Dendritic cell treated with granulocyte-macrophage colony-stimulating factor and Interleukin-4, amounts not matched to agents 40 ng/mL and 50 ng/mL, for 4 days (primary cell): ENCODE results near the gene KHDC1.
A peak's percentile ranks its signal among the peaks of the same experiment; 100 is the strongest.
"Not testable (repeated sequence)": the region's sequence is repeated elsewhere in the genome, so short reads cannot be mapped to it uniquely, and the experiment has no call there.

Experiments used
- H3K27ac Mint-ChIP-seq: one replicate; pipeline ENCODE4 v1.8.0; 2022; ENCODE audit warnings: mild to moderate bottlenecking, mixed read lengths
- H3K27me3 Mint-ChIP-seq: one replicate; pipeline ENCODE4 v1.8.0; 2022; ENCODE audit warnings: mild to moderate bottlenecking, mixed read lengths
- H3K36me3 Mint-ChIP-seq: one replicate; pipeline ENCODE4 v1.8.0; 2022; ENCODE audit warnings: low read depth, mixed read lengths
- H3K4me1 Mint-ChIP-seq: one replicate; pipeline ENCODE4 v1.8.0; 2022; ENCODE audit warnings: low read depth, mixed read lengths
- H3K4me3 Mint-ChIP-seq: one replicate; pipeline ENCODE4 v1.8.0; 2022; ENCODE audit warnings: mild to moderate bottlenecking, moderate library complexity, mixed read lengths
- H3K9me3 Mint-ChIP-seq: one replicate; pipeline ENCODE4 v1.8.0; 2022; ENCODE audit warnings: mixed read lengths
- intact Hi-C: fragments of 100-400 bp; cut with micrococcal nuclease; formaldehyde crosslinking; loops from one replicate; pipeline ENCODE4 v1.15.0; 2022

Gene KHDC1

GRCh38 chr6:73262671-73263569 lies at the start of gene KHDC1:
Gene KHDC1 (minus strand): TSS chr6:73263196. CDS start chr6:73242517, 20,679 bp downstream.
- Mint-ChIP-seq H3K27ac (peak within 1 kb of the TSS; percentile 61), H3K4me1 (peaks cover 8% of the 10 kb centered on the region), H3K9me3 (no peaks in the 10 kb centered on the region), H3K36me3 (no peaks in the 10 kb centered on the region), H3K4me3 (peak within 1 kb of the TSS; percentile 82), H3K27me3 (peaks cover 7% of the 10 kb centered on the region)
- intact Hi-C loops: no loop called here

GRCh38 chr6:73310503-73310845 lies 47.5 kb upstream of the KHDC1 start:
- H3K36me3 Mint-ChIP-seq, H3K9me3 Mint-ChIP-seq, intact Hi-C loops: not testable (repeated sequence)
- peak overlapping the region; percentile 92 for H3K4me3 Mint-ChIP-seq
- peaks cover 26% of the 10 kb centered on the region for H3K4me1 Mint-ChIP-seq
- H3K27ac Mint-ChIP-seq: peak overlapping the region; percentile 42
- peaks cover 57% of the 10 kb centered on the region for H3K27me3 Mint-ChIP-seq

GRCh38 chr6:73309785-73310502 lies 46.9 kb upstream of the KHDC1 start:
- Mint-ChIP-seq H3K4me1 (peaks cover 23% of the 10 kb centered on the region), H3K36me3 (peaks cover 6% of the 10 kb centered on the region), H3K4me3 (peak overlapping the region; percentile 92), H3K27ac (peak overlapping the region; percentile 42), H3K27me3 (peaks cover 51% of the 10 kb centered on the region), H3K9me3 (no peaks in the 10 kb centered on the region)
- intact Hi-C loops: no loop called here

GRCh38 chr6:73309535-73309784 lies 46.5 kb upstream of the KHDC1 start:
- Mint-ChIP-seq H3K27me3 (peaks cover 47% of the 10 kb centered on the region), H3K4me1 (peaks cover 19% of the 10 kb centered on the region), H3K27ac (peak overlapping the region; percentile 42), H3K36me3 (peaks cover 6% of the 10 kb centered on the region), H3K9me3 (no peaks in the 10 kb centered on the region), H3K4me3 (peak overlapping the region; percentile 92)
- intact Hi-C loops: no loop called here

- Mint-ChIP-seq H3K27me3 (peaks cover 43% of the 10 kb centered on the region), H3K4me1 (peaks cover 19% of the 10 kb centered on the region), H3K36me3 (peaks cover 6% of the 10 kb centered on the region), H3K9me3 (no peaks in the 10 kb centered on the region), H3K27ac (peak overlapping the region; percentile 42), H3K4me3 (peak overlapping the region; percentile 92)
- intact Hi-C loops: no loop called here
Observed at GRCh38 chr6:73308712-73309534, 45.9 kb upstream of the KHDC1 start.

- intact Hi-C loops, H3K9me3 Mint-ChIP-seq, H3K27me3 Mint-ChIP-seq, H3K4me1 Mint-ChIP-seq, H3K36me3 Mint-ChIP-seq, H3K27ac Mint-ChIP-seq, H3K4me3 Mint-ChIP-seq: not testable (repeated sequence)
Observed at GRCh38 chr6:73303773-73304172, 40.8 kb upstream of the KHDC1 start.

- Mint-ChIP-seq H3K4me1 (no peaks in the 10 kb centered on the region), H3K36me3 (no peaks in the 10 kb centered on the region), H3K27ac (no peak overlapping the region), H3K27me3 (no peaks in the 10 kb centered on the region), H3K9me3 (no peaks in the 10 kb centered on the region), H3K4me3 (no peak overlapping the region)
- intact Hi-C loops: no loop called here
Observed at GRCh38 chr6:73302339-73302738, 39.3 kb upstream of the KHDC1 start.

- no peak overlapping the region for H3K27ac Mint-ChIP-seq
- intact Hi-C loops: no loop called here
- H3K9me3 Mint-ChIP-seq: no peaks in the 10 kb centered on the region
- no peak overlapping the region for H3K4me3 Mint-ChIP-seq
- H3K27me3 Mint-ChIP-seq: no peaks in the 10 kb centered on the region
- H3K36me3 Mint-ChIP-seq: no peaks in the 10 kb centered on the region
- H3K4me1 Mint-ChIP-seq: no peaks in the 10 kb centered on the region
Observed at GRCh38 chr6:73299151-73299971, 36.4 kb upstream of the KHDC1 start.

GRCh38 chr6:73293331-73293730 lies 30.3 kb upstream of the KHDC1 start:
- Mint-ChIP-seq H3K27me3 (no peaks in the 10 kb centered on the region), H3K9me3 (no peaks in the 10 kb centered on the region)

GRCh38 chr6:73290435-73290834 lies 27.4 kb upstream of the KHDC1 start:
- H3K27me3 Mint-ChIP-seq: no peaks in the 10 kb centered on the region
- no peaks in the 10 kb centered on the region for H3K9me3 Mint-ChIP-seq
- no peaks in the 10 kb centered on the region for H3K36me3 Mint-ChIP-seq
- intact Hi-C loops: no loop called here
- no peak overlapping the region for H3K4me3 Mint-ChIP-seq
- H3K4me1 Mint-ChIP-seq: no peaks in the 10 kb centered on the region
- H3K27ac Mint-ChIP-seq: no peak overlapping the region

More at GRCh38 chr6:73293331-73293730, 30.3 kb upstream of the KHDC1 start:
- intact Hi-C loops: no loop called here
- no peak overlapping the region for H3K4me3 Mint-ChIP-seq
- no peaks in the 10 kb centered on the region for H3K4me1 Mint-ChIP-seq
- no peaks in the 10 kb centered on the region for H3K36me3 Mint-ChIP-seq
- no peak overlapping the region for H3K27ac Mint-ChIP-seq

- Mint-ChIP-seq H3K27me3 (no peaks in the 10 kb centered on the region), H3K36me3 (no peaks in the 10 kb centered on the region), H3K4me3 (no peak overlapping the region), H3K27ac (no peak overlapping the region), H3K4me1 (peaks cover 13% of the 10 kb centered on the region), H3K9me3 (no peaks in the 10 kb centered on the region)
- intact Hi-C loops: loop anchor here (5.0 kb wide), 1 partner anchor 101 kb away; no protein-coding TSS in a partner anchor
Observed at GRCh38 chr6:73286752-73287151, 23.8 kb upstream of the KHDC1 start.

- no peaks in the 10 kb centered on the region for H3K36me3 Mint-ChIP-seq
- H3K4me3 Mint-ChIP-seq: no peak overlapping the region
- no peaks in the 10 kb centered on the region for H3K27me3 Mint-ChIP-seq
- intact Hi-C loops: loop anchor here (1.0 to 5.0 kb wide), 2 partner anchors 41 to 102 kb away; no protein-coding TSS in a partner anchor
- no peaks in the 10 kb centered on the region for H3K9me3 Mint-ChIP-seq
- no peak overlapping the region for H3K27ac Mint-ChIP-seq
- peaks cover 13% of the 10 kb centered on the region for H3K4me1 Mint-ChIP-seq
Observed at GRCh38 chr6:73285674-73286283, 22.8 kb upstream of the KHDC1 start.

GRCh38 chr6:73282871-73283270 lies 19.9 kb upstream of the KHDC1 start:
- intact Hi-C loops: loop anchor here (5.0 kb wide), 1 partner anchor 681 kb away; no protein-coding TSS in a partner anchor
- H3K9me3 Mint-ChIP-seq: no peaks in the 10 kb centered on the region
- H3K27ac Mint-ChIP-seq: no peak overlapping the region
- H3K36me3 Mint-ChIP-seq: no peaks in the 10 kb centered on the region
- H3K4me1 Mint-ChIP-seq: peaks cover 13% of the 10 kb centered on the region
- no peak overlapping the region for H3K4me3 Mint-ChIP-seq
- no peaks in the 10 kb centered on the region for H3K27me3 Mint-ChIP-seq
